Parathyroid adenoma (tissue), 2 donors: ENCODE data around the gene TUFT1.
"Not testable (repeated sequence)": the region's sequence is repeated elsewhere in the genome, so short reads cannot be mapped to it uniquely, and the experiment has no call there.

Experiments used
- H2AFZ ChIP-seq: fragments of 300-600 bp; sonication (generic); one replicate; pipeline ENCODE4 v1.7.0; 2017; ENCODE audit warnings: antibody characterized with exemption, mild to moderate bottlenecking
- H3K27ac ChIP-seq: fragments of 300-600 bp; sonication (generic); one replicate; pipeline ENCODE4 v1.7.0; 2017
- H3K27me3 ChIP-seq: fragments of 300-600 bp; sonication (generic); one replicate; pipeline ENCODE4 v1.7.0; 2017; ENCODE audit warnings: low read length; ENCODE audit not compliant: control insufficient read depth, insufficient read depth
- H3K36me3 ChIP-seq: fragments of 300-600 bp; sonication (generic); one replicate; pipeline ENCODE4 v1.7.0; 2017; ENCODE audit warnings: low read length; ENCODE audit not compliant: control insufficient read depth, insufficient read depth
- H3K4me1 ChIP-seq: fragments of 300-600 bp; sonication (generic); one replicate; pipeline ENCODE4 v1.7.0; 2017; ENCODE audit warnings: control low read depth
- H3K4me2 ChIP-seq: fragments of 300-600 bp; sonication (generic); one replicate; pipeline ENCODE4 v1.7.0; 2017; ENCODE audit warnings: low read length
- H3K4me3 ChIP-seq: fragments of 300-600 bp; sonication (generic); one replicate; pipeline ENCODE4 v1.7.0; 2017; ENCODE audit warnings: low read depth, low read length
- H3K79me2 ChIP-seq: fragments of 300-600 bp; sonication (generic); one replicate; pipeline ENCODE4 v1.7.0; 2017; ENCODE audit warnings: control low read depth
- H3K9ac ChIP-seq: fragments of 300-600 bp; sonication (generic); one replicate; pipeline ENCODE4 v1.7.0; 2017; ENCODE audit warnings: mild to moderate bottlenecking
- H3K9me3 ChIP-seq: fragments of 300-600 bp; sonication (generic); one replicate; pipeline ENCODE4 v1.7.0; 2017; ENCODE audit warnings: low read length; ENCODE audit not compliant: control insufficient read depth
- CTCF ChIP-seq: fragments of 300-600 bp; sonication (generic); IDR thresholded peaks from one replicate; pipeline ENCODE4 v1.7.0; 2017; ENCODE audit warnings: antibody characterized with exemption, mild to moderate bottlenecking
- donor health status: primary hyperparathyroidism.

Gene TUFT1

GRCh38 chr1:151518936-151519335 is 21.2 kb upstream of the TUFT1 start:
- H3K79me2 ChIP-seq: peaks cover 25% of the 10 kb centered on the region
- no peak overlapping the region for H3K4me3 ChIP-seq
- peaks cover 14% of the 10 kb centered on the region for H3K4me1 ChIP-seq
- no peak for TF ChIP-seq CTCF
- no peak overlapping the region for H3K9ac ChIP-seq
- no peak overlapping the region for H3K27ac ChIP-seq
- H2AFZ ChIP-seq: no peak overlapping the region
- no peaks in the 10 kb centered on the region for H3K9me3 ChIP-seq
- H3K36me3 ChIP-seq: no peaks in the 10 kb centered on the region
- no peaks in the 10 kb centered on the region for H3K27me3 ChIP-seq
- H3K4me2 ChIP-seq: no peak overlapping the region

GRCh38 chr1:151519667-151520066 is 20.4 kb upstream of the TUFT1 start:
- H3K36me3 ChIP-seq: no peaks in the 10 kb centered on the region
- H3K27ac ChIP-seq: no peak overlapping the region
- TF ChIP-seq CTCF: no peak
- H2AFZ ChIP-seq: no peak overlapping the region
- H3K4me2 ChIP-seq: no peak overlapping the region
- no peaks in the 10 kb centered on the region for H3K27me3 ChIP-seq
- peaks cover 7% of the 10 kb centered on the region for H3K4me1 ChIP-seq
- no peaks in the 10 kb centered on the region for H3K9me3 ChIP-seq
- H3K4me3 ChIP-seq: no peak overlapping the region
- peaks cover 25% of the 10 kb centered on the region for H3K79me2 ChIP-seq
- H3K9ac ChIP-seq: no peak overlapping the region

- Histone ChIP-seq H3K36me3 (no peaks in the 10 kb centered on the region), H2AFZ (no peak overlapping the region), H3K79me2 (peaks cover 25% of the 10 kb centered on the region), H3K9ac (no peak overlapping the region), H3K4me2 (no peak overlapping the region), H3K4me3 (no peak overlapping the region), H3K4me1 (peaks cover 7% of the 10 kb centered on the region), H3K9me3 (no peaks in the 10 kb centered on the region), H3K27ac (no peak overlapping the region), H3K27me3 (no peaks in the 10 kb centered on the region)
- TF ChIP-seq CTCF: no peak
These were observed 19.8 kb upstream of the TUFT1 start for GRCh38 chr1:151520359-151520758.

GRCh38 chr1:151522427-151522826 is 17.7 kb upstream of the TUFT1 start:
- H3K36me3 ChIP-seq, H3K9me3 ChIP-seq, H3K27ac ChIP-seq, H3K4me3 ChIP-seq, H3K9ac ChIP-seq, H3K4me1 ChIP-seq, H3K4me2 ChIP-seq, H3K27me3 ChIP-seq, H2AFZ ChIP-seq: not testable (repeated sequence)
- peaks cover 17% of the 10 kb centered on the region for H3K79me2 ChIP-seq

GRCh38 chr1:151523326-151523725 is 16.8 kb upstream of the TUFT1 start:
- Histone ChIP-seq H3K27me3 (no peaks in the 10 kb centered on the region), H3K36me3 (no peaks in the 10 kb centered on the region), H3K27ac (no peak overlapping the region), H3K9me3 (no peaks in the 10 kb centered on the region), H3K79me2 (peaks cover 11% of the 10 kb centered on the region), H3K4me3 (no peak overlapping the region), H3K9ac (no peak overlapping the region), H2AFZ (no peak overlapping the region), H3K4me2 (no peak overlapping the region), H3K4me1 (peaks cover 3% of the 10 kb centered on the region)
- no peak for TF ChIP-seq CTCF
